Erythroblast (primary cell): ENCODE results near the gene OR2W3.

Experiments used
- GATA1 ChIP-seq: IDR thresholded peaks from 2 replicates; pipeline ENCODE4 v1.6.1; 2011; ENCODE audit warnings: low read depth, mild to moderate bottlenecking, control low read depth, low read length, moderate library complexity
- POLR2A ChIP-seq: IDR thresholded peaks from 2 replicates; pipeline ENCODE4 v1.6.1; 2011; ENCODE audit warnings: mild to moderate bottlenecking, low read length

GRCh38 chr1:247895163-247895637 is at the start of gene OR2W3:
- TF ChIP-seq POLR2A (no peak), GATA1 (no peak)
